Medulla oblongata (tissue), 1 donor: ENCODE data around the gene ST8SIA1.
A peak's percentile ranks its signal among the peaks of the same experiment; 100 is the strongest.

Source experiments
- DNase-seq: peaks from one replicate; pipeline ENCODE4 v3.0.0-alpha.2; 2015; ENCODE audit errors: extremely low spot score

ST8SIA1 gene

GRCh38 chr12:22329621-22330020, 4.9 kb downstream of the ST8SIA1 start:
- no peak for DNase-seq

GRCh38 chr12:22325218-22325617, 9.3 kb downstream of the ST8SIA1 start:
- no peak for DNase-seq

DNA sequence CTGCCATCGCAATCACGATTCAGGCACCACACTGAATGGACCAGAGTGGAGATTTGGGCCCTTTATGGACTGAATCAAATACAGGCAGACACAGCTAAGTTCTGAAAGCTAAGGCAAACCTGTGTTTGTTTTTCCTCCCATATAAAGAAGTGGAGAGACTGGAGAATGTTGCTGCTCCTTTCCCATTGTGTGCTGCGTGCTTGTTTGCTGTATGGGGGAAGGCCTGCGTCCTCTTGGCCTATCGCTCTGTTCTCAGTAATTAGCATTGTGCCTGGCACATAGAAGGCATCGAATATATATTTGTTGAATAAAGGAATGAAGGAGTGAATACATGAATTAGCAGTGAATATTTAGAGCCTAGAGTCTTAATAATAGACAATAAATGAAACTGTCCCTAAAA, 12.4 kb downstream of the ST8SIA1 start:
- DNase-seq = no peak

- DNase-seq = no peak
Measured at GRCh38 chr12:22321638-22322037, 12.9 kb downstream of the ST8SIA1 start.

DNA sequence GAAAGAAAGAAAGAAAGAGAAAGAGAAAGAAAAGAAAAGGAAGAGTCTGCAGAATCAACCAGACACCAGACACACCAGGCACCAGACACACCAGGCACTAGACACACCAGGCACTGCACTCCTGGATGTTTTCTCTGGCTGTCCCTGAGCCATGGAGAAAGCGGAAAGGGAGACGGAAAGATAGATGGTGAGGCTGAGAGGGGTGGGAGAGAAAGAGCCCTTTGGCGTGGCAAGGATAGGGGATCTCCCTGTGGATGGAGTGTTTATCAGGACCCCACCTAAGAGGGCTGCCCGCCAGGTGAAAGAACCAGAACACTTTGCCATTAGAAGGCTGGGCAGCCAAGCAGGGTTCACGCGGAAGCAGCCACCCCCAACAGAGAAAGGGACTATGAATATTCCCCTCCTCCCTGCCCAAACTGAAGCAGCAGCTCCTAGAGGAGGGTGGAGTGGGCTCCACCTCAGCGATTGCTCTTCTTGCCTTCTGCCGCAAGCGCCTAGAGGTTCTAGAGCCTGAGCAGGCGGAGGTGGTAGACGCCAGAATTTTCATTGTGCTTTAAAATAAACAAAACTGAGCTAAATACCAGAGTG, 13.4 kb downstream of the ST8SIA1 start:
- DNase-seq = no peak

DNA sequence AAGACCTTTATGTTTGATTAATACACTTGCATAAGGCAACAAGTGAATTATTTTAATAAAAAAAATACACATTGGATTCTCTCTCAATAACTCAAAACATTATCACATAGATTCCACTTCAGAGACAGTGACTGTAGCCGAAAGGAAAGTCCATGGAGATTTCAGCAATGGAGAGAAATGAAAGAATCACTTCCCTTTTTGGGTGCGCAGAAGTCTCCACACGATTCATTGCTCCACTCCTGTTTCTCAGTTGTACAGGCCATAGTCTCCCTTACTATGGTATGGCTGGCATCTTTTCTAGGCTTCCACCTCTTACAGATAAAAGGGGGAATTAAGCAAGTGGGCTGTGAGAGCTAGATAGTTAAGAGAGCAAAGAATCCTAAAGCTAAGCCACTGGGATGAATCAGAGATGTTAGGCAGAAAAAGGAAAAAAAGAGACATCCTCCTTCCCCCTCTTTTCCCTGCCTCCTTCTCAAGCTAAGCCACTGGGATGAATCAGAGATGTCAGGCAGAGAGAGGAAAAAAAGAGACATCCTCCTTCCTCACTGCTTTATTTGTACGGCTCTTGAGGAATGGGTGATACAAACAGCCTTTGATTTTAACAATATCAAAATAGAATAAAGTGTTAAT, 16.3 kb downstream of the ST8SIA1 start:
- no peak for DNase-seq

DNA sequence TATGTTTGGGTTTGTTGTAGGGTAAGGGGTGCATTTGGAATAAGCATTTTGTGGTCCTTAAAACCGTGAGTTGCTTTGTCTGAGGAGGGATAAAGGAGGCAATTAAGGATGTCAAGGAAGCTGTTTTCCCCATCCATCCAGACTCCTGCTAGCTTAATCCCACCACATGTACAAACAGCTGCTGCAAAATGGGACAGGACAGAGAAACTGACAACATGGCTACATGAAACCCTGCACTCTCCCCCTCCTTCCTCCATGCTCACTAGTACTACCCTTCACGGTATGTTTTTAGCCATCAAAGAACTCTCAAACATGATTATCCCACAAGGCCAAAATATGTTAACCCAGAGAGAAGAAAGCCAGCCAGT, 20.6 kb downstream of the ST8SIA1 start:
- DNase-seq = no peak

DNA sequence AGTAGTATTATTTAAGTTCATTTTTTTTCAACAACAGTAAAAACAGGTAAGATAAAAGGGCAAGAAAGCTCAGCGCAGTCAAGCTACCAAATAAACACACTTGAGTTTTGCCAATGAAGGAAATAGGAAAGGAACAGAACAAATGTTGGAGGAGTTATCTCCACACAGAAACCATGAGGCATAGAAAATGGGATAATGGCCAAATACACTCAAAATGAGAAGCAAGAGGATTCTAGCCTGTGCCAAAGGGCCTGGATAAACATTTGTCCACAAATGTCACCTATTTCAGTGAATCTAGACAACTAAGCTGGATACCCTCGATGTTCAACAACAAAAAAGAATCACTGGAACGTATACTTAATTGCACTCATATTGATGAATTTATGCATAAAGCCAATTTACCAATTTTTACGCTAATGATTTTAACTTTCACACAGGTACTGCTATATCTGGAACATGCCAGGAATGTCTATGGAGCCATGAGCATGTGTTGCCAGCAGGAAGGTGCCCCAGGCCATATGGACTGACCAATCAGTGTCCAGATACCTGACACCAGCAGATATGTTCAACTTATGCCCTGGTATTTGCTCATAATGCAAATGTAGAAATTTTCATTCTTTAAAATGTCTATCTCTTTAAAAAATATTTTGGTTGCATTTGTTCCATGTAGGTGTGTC, 21.1 kb downstream of the ST8SIA1 start:
- no peak for DNase-seq

DNA sequence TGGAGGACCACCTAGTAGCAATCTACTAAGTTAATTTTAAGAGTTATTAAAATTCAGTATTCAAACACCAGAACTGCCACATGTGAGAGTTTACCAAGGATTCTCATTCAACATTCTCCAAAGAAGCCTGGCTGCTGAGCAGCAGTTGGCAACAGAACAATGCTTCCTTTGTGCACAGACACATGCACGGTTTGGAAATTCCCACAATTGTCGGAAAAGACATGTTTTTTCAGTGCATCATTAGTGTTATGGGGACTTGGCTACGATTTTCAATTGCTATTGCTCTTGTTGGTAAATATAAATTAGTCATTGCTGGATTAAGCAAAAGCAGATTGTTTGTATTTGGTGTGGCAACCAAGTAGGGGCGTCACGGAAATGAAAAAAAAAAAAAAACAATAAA, 22.2 kb downstream of the ST8SIA1 start:
- peak; percentile 94 for DNase-seq

DNA sequence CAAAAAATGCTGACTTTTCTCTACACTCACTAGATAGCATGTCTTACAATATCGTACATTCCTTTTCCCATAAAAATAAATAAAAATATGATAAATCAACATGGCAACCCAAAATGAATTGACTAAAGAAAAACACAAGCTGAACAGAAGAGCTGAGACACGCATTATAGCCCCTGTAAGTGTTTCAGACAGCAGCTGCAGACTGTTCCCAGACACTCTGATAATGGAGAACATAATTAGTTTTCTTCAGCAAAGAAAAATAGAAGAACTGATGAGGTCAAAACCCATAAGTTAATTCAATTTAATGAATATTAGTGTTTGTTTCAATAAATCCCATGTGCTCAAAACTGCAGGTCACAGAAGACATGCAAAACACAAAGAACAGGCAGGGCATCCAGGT, 23.8 kb downstream of the ST8SIA1 start:
- no peak for DNase-seq

GRCh38 chr12:22310275-22310674, 24.2 kb downstream of the ST8SIA1 start:
- peak; percentile 20 for DNase-seq

- DNase-seq = no peak
Measured at GRCh38 chr12:22307811-22308210, 26.7 kb downstream of the ST8SIA1 start.

DNA sequence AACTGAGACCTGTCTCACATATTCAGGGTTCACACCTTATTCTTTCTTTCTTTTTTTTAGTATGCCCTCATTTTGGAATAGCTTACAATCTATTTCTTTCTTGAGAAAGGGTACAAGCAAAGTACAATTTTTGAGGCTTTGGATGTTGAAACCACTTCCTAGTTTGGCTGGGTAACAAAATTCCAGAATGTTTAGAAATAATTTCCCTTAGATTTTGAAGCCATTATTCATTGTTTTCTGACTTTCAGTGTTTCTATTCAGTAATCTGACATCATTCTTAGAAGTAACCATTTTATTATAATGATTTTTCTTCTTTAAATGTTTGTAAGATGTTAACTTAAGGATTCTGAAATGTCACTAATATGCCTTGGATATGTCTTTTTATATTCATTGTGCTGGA, 28.2 kb downstream of the ST8SIA1 start:
- DNase-seq = no peak

DNA sequence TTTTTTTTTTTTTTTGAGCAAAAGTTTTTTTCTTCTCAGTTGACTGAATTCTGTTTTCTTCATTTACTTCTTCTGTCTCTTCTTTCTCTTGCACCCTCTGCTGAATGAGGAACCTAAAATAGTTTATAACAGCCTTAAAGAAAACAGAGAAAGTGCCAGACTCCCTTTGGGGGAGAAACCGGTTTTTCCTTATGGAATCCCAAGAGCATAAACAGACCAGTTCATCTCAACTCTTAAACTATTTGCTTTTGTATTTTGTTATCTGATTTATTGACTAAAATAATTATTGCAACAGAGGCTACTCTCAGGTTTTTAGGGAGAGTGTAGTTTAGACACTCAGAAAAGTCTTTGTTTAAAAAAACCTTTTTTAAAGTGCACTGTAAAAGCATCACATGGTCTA, 30.2 kb downstream of the ST8SIA1 start:
- no peak for DNase-seq

GRCh38 chr12:22299294-22299912, 35.1 kb downstream of the ST8SIA1 start:
- no peak for DNase-seq

- no peak for DNase-seq
Measured at GRCh38 chr12:22289250-22289649, 45.3 kb downstream of the ST8SIA1 start.

DNA sequence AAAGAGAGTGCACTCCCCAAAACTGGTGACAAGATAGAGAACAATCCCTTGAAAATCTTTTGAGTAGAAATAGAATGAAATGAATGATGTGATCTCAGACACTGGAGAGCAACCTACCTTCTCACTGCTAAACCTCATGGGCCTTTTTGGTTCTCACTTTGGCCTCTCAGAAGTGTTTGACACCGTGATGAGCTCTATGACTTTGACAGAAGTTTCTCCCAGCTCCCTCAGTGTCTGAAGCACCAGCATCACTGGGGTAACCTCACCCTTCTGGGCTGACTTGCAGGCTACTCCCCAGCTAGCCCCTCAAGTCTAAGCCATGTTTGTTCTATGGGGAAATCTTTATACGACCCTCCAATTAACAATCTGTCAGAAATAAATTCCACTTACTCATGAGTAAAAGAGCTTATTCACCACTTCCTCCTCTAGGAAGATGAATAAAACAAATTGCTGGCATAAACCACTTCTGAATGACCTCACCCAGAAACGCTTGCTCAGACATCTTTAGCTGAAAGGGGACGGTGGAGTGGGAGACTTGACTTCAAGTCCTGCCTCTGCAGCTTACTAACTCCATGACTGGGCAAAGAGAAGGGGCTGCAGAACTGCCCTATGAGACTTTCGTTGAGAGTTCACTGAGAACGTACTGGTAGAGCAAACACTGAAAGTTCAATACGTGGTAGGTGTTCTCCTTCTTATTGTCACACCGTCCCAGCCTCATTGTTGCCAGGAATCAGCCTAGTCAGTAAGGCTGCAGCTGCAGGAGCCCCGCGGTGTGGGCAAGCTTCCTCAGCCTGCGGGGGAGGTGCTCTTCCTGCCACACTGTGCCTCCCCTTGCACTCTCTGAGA, 46.5 kb downstream of the ST8SIA1 start:
- peak; percentile 7 for DNase-seq

DNA sequence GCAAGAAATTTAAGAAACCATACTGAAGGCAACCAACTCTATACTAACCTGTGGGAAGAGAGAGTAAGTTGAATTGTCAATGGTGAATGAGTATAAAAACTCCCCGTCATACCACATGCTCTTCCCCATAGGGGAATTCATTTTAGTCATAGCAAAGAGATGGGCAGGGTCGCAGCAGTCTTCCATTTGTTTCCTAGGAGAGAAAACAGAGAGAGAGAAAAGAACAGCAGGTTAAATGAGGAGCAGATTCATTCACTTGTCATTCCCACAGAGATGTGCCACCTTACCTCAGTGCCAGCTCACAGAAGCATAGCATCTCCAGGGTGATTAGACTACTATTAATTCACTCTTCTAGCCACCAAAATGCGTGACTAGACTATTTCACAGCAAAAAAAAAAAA, 47.4 kb downstream of the ST8SIA1 start:
- peak; percentile 13 for DNase-seq

GRCh38 chr12:22286569-22286968, 47.9 kb downstream of the ST8SIA1 start:
- no peak for DNase-seq

GRCh38 chr12:22285846-22286245, 48.7 kb downstream of the ST8SIA1 start:
- no peak for DNase-seq

DNA sequence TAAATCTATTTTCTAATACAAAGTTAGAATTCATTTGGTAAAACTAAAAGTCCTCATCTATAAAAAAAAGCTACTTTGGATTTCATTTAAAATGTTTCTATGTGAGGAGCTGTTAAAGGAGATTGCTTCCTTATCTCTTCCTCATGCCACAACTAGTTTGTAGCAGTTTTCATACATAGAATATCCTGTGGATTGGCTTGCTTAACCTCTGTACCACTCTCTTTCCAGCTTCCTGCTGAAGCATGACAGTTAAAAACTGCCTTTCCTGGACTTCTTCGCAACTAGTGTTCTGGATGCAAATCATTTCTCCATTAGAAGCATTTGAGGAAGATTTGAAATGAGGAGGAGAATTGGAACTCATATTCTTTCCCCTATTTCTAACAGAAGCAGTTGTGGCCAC, 49.6 kb downstream of the ST8SIA1 start:
- DNase-seq = no peak

DNA sequence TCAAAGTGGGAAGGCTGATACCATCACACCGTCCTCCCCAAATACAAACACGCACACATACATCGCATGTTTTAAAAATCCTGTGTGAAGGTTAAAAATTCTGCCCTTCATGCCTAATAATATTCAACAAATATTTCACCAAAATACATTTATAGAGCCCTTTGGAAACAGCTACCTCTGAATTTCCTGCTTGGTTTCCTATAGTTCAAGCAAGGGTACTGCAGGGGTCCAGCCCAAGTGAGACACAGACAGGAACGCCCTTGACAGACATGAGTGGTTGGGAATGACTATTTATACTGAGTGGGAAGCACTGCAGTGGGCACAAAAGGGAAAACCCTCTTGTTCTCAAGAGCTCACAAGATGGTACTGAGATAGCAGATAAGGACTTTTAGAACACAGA, 51.0 kb downstream of the ST8SIA1 start:
- DNase-seq = no peak
